GM19452 (cell line): Measurements from ENCODE around the gene TTLL11.
A peak's percentile ranks its signal among the peaks of the same experiment; 100 is the strongest.
"Not testable (repeated sequence)": the region's sequence is repeated elsewhere in the genome, so short reads cannot be mapped to it uniquely, and the experiment has no call there.

Source experiments
- ATAC-seq: cut with Tn5 transposase; IDR thresholded peaks from one replicate; pipeline ENCODE4 v1.9.1; 2021; ENCODE audit not compliant: unreplicated experiment

The TTLL11 gene

DNA sequence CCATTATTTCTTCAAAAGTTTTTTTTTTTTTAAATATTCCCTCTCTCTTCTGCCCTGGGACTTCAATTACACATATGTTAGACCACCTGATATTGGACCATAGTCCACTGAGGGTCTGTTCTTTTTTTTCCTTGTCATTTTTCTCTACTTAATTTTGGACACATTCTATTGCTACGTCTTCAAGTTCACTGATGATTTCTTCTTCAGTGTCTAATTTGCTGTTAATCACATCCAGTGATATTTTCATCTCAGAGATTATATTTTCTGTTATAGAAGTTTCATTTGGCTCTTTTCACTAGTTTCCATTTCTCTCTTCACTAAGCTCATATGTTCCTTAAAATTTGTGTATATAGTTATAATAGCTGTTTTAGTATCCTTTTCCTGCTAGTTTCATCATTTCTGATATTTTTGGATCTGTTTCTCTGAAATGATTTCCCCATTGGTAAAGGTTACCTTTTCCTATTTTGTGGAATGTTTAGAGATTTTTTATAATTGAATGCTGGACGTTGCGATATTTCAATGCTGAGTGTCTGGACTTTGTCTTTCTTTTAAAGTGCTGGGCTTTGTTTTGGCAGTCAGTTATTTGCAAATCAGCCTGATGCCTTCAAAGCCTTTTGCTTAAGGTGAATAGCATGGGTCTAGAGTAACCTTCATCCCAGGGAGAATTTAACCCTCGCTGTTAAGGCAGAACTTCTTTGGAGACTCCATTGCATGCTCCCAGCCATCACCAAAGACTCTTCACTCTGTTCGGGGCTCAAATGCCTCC lies 111.8 kb downstream of the TTLL11 start:
- ATAC-seq, result no peak

DNA sequence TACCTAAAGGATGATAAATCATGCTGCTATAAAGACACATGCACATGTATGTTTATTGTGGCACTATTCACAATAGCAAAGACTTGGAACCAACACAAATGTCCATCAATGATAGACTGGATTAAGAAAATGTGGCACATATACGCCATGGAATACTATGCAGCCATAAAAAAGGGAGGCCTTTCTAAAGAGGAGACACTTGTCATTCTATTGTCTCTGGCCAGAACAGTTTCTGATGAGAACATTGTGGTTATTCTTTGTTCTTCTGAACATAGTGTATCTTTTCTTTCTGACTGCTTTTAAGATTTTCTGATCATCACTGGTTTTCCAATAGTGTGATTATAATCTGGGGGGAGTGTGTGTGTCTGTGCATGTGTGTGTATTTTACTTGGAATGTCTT lies 112.4 kb downstream of the TTLL11 start:
- ATAC-seq, result not testable (repeated sequence)

DNA sequence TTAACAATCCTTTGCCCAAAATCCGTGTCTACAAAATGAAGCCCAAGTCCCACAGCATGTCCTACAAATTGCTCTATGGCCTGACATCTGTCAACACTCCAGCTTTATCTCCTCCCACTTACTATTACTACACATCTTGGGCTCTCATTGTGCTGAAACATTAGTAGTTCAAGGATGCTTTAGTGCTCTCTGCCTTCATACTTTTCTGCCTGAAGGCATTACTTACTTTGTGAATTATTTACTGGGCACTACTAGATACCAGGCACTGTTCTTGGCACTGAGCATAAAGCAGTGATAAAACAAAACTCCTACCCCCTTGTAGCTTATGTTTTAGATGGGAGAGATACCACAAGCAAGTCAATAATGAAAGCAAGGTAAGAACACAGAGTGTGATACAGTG lies 113.4 kb downstream of the TTLL11 start:
- no peak for ATAC-seq

DNA sequence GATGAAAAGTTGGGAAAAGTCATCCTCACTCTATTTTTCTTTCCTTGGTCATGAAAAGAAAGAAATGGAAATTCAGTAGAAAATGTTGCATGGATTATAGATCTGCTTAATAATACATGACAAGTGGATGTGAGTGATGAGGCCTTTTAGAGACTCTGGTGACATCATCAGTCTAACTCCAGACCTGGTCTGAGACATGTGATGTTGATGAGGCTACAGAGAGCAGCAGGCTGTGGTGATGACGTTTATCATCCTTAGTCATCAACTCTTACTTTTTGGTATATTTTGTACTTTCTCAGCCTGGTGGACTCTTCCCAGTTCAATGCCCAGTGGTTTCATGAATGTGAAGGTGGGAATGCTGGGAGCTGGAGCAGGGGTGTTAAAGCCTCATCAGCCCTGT lies 116.4 kb downstream of the TTLL11 start:
- ATAC-seq, result no peak

DNA sequence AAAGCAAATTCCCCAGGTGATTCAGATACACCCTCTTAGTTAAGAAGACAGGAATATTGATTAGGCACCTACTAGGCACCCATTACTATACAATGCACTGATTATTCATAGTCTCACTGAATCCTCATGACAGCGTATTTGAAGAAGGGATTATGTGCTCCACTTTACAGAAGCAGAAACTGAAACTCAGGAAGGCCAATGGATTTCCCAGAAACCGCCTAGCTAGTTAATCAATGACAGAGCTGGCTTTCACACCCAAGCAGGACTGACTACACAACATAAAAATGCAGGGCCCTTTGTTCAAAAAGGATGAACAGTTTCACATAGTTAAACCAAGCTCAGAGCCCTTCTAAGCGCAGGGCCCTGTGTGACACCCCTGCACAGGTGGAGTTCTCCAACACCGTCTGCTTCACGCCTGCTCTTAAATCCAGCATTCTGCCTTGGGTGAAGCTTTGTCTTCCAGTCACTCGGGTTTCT lies 117.3 kb downstream of the TTLL11 start:
- ATAC-seq, result no peak

DNA sequence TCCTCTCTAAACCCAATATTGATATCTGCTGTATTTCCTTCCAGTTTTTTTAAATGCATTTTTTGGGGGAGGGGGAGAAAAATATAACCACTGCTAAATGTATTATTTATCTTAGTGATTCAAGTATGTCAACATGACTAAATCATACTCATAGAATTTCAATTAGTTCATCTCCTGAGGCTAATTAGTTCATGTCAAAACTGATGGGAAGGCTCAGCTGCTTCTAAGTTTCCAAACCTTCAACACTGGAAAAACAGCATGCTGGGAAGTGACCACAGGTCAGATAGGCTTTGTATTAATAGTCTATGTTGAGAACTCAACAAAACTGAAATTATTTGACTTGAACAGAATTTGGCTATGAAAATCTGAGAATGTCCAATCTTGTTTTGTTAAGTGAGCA lies 118.7 kb downstream of the TTLL11 start:
- no peak for ATAC-seq

DNA sequence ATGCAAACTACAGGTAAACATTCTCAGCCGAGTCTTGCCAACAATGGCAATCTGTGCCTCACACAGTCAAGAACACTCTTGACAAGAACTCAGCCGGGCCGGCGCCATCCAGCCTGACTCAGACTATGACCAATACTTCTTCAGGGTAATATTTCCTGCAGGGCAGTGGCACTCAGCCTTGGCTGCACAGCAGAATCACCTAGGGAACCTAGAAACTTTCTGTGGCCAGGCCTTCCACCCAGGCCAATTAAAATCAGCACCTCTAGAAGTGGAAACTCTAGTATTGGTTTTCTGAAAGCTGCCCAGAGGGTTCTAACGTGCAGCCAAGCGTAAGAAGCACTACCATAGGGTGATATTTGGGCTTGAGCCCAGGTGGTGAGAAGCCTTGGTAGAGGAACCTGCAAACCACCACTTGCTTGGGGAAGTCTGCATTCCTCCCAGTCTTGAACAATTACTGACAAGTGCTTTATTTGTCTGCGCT lies 120.6 kb downstream of the TTLL11 start:
- ATAC-seq, result peak; percentile 91

DNA sequence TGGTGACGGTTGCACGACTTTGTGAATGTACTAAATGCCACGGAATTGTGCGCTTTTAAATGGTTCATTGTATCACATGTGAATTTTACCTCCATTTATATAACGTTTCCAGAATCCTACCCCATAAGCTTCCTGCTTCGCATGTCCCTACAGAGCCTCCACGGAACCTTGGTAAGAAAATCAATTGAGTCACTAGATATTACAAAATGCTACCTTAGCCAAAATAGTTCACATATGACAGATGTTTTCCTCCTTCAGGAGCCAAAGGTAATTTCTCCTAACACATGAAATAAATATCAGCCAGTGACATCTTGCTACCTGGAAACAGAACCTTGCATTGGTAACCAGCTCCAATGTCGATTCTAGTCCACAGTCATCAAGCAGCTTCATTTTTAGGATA lies 125.1 kb downstream of the TTLL11 start:
- ATAC-seq, result no peak

DNA sequence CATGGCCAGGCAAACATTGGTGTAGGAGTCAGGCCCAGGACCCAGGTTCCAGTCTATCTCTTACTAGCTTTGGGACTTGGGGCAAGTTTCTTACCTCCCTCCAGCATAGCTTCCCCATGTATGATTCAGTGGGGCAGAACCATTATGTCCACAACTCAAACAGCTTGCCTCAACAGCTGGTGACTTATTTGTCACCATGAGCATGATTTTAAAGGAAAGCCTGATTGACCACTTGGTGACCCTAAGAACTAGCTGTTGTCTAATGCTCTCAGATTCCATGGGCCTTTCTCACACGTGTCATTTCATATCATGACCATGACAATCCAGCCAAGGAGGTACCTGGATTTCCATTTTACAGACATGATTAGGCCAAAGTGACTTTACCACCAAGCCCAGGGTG lies 126.4 kb downstream of the TTLL11 start:
- no peak for ATAC-seq

DNA sequence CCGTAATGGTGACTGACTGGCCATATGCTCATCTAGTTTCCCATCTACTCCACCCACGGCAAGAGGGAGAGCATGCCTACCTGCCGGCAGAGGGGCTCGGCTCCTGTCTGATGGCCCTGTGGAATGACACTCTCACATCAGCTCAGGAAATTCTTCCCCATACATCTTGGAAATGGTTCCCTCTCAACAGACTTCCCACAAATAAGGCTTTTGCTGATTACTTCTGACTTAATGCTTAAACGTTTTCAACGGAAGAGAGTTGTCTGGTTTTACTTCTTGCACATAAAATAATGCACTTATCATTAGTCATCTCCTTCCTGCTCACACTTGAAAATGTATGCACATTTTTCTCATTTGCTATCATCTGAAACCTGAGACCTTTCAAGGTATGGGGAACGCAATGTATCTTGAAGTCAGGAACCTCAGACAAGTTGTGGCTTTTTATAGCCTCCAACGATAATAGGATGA lies 129.5 kb downstream of the TTLL11 start:
- ATAC-seq, result no peak

DNA sequence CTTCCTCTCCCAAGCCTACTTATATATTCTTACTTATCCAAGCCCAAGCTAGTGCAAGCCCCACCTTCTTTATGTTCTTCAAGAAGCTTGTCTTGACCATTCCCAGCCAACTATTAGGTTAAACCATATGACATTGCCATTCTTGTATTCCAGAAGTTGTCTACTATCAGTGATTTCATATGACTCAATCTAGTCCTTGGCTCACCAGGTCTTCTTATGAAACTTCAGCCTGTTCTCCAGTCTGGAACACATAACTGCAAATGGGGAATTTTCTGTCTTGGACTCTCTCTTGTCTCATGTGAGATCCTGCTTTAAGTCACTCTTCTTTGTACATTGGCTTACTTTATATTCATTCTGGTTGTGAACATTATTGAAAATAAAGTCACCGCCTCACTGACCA lies 130.7 kb downstream of the TTLL11 start:
- no peak for ATAC-seq

DNA sequence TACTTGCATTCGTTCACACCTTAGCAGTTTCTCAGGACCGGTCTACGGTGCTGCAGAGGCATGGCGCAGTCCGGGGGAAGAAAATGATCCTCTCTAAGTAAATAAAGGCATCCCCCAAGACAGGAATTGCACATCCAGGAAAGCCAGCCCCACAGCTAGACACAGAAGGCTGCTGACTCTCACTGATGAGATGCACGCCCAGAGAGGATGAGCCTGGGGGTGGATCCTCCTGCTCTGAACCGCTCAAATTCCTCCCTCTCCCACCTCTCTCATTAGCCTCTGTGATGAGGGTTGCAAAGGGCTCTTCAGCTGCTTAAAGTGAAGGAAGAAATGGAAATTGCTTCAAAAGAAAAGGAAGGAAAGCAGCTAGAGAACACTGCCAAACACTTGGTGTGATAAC lies 132.4 kb downstream of the TTLL11 start:
- ATAC-seq, result no peak

DNA sequence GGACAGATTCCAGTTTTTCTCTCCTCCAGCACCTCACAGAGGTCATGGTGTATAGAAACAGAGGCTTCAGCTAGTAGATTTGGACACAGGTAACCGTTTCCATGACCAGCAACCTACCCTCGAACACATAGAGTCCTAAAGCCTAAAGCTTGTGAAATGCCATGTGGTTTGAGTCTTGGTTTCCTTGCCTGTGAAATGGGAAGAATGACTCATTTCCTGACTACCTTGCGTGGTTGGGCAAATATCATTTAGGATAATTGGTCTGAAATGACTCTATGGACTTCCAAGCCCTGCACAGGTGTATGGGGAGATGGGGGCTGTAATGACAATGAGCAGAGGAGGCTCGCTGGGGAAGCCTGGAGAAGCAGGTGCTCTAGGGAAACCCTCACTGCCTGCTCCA lies 134.6 kb downstream of the TTLL11 start:
- ATAC-seq, result no peak

DNA sequence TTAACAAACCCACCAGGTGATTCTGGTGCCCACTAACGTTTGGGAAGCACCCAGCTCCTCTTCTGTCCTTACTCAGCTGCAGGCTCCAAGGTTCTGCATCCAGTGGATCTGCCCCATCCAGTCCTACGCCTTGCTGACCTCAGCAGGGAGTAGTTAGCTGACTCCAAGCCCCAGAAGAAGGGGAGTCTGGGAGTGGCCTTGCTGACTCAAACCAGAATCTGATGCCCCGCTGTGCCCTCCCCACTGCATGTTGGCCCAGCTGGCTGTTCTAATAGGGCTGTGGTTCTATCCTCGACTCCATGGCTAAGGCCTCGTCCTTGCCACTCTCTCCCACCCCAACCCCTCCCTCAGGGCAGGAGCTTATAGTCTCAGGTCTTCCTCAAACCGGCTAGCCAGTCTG lies 136.3 kb downstream of the TTLL11 start:
- no peak for ATAC-seq

DNA sequence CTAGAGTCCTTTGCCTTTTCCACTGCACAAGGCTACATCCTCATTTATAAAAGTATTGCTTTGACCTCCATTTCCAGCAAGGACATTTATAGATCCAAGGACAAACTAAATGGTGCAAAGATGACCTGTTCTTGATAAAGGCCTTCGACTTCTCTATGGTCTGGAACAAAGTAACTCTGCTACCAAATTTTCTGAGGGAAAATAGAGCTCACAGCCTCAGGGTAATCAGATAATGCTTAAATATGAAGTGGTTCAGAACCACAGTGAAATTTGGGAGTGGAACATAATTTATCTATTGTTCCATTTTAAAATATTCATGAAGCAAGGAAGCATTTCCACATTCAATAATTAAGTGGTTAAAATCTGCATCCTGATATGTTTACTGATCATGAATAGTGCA lies 137.5 kb downstream of the TTLL11 start:
- no peak for ATAC-seq

DNA sequence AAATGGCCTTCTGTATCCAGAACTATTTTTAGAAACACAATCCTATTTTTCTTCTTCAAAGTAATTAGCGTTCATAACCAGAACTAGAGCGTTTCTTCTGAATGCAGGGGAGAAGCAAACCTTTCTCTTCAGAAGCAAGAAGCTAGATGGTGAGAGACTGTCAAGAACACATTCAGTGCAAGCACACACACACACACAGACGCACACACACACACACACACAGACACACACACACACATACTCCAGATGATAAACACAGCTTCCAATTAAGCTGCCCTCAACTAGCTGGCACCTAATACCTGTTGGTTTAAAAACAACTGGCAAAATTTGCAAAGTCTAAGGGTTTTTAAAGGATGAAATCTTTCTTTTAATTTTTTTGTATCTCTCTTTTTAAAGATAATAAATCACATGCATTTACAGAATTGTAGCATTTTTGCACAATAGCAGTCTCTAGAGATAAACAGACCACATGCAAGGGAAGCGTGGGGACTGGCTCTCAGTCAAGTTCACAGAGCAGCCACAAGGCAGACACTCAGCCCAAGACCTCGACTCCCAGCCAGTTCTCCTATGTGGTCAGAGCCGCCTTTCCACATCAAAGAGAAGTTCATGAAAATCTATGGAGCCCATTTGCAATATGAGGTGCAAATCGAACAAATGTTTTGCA lies 138.5 kb downstream of the TTLL11 start:
- no peak for ATAC-seq

DNA sequence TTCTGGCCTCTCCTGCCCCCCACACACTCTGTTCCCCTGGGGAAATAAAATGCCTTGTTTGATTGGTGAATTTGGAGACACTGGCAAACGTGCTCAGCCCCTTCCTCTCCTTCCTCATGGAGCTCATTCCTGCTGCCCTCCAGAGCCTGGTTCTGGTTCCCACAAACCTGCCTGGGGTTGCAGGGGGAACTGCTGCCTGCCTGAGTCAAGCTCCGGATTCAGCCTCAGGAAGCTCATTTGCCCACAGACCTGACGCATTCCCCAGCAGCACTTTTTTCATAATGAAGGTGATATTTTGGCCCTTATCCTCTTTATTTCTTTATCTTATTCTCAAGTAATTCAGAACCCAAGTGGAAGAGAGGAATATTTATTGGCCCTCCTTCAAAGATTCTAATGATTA lies 140.5 kb downstream of the TTLL11 start:
- no peak for ATAC-seq

DNA sequence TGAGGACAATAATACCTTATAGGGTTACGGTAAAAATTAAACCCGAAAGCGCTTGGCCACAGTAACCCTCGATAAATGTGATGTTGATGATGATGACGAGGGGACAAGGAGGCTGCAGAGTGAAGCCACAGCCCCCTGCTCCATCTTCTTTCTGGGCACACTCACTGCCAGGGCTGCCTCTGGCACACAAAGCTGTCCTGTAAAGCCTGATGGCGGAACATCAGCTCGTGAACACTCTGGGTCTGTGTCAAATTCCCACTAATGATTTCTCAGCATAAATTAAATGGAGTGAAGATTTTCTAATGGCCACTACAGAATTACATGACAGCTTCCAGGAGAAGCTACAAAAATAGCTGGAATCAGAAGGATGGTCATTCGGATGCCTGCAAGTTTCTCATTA lies 142.2 kb downstream of the TTLL11 start:
- ATAC-seq, result no peak

DNA sequence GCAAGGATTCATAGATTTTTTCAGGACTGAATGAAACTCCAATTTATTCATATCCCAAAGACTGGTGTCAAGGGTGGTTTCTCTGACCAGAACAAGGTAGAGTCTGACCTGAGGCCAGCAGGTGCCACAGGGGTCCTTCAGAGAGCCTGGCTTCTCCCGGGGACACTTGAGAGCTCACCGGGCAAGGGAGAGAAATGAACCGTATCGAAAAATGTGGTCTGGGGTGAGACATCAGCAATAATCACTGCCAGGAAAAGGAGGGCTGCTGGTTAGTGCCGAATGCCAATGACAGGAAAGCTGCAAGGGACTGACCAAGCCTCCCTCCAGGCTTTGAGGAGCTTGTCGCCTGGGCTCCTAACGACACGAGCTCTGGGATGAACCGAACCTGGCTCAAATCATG lies 142.7 kb downstream of the TTLL11 start:
- ATAC-seq, result no peak

DNA sequence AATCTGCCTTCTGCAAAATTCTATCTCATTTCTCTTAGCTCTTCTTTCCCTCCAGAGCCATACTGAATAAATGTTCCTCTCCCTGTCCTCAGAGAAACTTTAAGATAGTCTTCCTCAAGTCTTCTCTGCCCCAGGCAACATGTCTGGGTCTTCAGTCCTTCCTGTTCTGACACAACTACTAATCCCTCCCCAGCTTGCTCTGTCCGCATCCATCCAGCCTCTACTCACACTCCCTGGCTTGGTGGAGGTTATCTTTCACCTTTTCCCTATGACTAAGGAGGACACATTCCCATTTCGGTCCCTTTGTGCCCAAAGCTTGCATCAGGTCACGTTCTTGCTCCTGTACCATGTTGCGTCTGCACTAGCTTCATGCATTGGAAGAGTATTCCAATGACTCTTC lies 143.3 kb downstream of the TTLL11 start:
- no peak for ATAC-seq

DNA sequence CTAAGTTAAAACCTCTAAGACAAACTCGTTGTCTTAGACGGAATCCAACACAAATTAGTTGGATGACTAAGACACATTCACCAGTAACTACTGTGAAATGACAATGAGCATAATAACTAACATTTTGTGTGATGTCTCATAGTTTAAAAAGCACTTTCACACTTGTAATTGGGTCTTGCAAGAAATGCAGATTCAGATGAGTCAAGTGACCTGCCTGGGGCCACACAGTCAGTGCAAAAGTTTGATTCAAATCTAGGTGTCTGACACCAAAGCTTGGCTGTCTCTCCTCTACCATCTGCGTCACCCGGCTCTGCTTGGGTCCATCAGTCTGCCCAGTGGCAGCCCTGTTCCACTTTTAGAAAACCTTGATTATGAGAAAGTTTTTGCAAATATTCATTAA lies 143.7 kb downstream of the TTLL11 start:
- ATAC-seq, result no peak

DNA sequence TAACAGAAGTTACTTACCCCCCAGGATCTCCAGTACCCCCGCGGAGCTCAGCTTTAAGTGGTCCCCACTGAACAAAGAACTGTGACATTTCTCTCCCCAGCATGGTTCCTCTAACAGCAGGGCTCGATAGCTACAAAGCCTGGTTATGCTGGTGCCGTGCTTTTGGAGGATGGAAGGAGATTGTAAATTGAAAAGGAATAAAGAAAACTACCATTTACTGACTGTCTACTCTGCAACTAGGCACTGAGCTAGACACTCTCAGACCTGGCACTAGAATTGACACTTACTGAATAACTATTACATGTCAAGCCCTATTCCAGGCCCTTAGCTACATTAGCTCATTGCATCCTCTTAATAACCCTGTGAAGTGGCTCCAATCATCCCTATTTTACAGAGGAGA lies 145.3 kb downstream of the TTLL11 start:
- no peak for ATAC-seq
